Adrenal gland (tissue), 12 donors: ENCODE measurements around the gene ANTXRL. TPM values are rescaled to one million over a fixed set of nuclear protein-coding genes. Genes with fewer than 3 reads are reported as not detected.

Source experiments
- DNase-seq, 7 donors: peaks; one replicate each; pipeline ENCODE4 v3.0.0-alpha.2; 2019 to 2020
- H3K27ac ChIP-seq, 5 donors: fragments of 200-600 bp; sonication (generic) in 4 of 5; 1 replicate in 3 of 5; 2 replicates in 2 of 5; pipeline versions ENCODE4 v1.5.1 to v1.8.0; 2016 to 2020; ENCODE audit warnings: mild to moderate bottlenecking in 1 of 5
- H3K27me3 ChIP-seq: fragments of 200-600 bp; 2 replicates; pipeline ENCODE4 v1.8.0; 2021
- H3K36me3 ChIP-seq, 2 donors: fragments of 200-600 bp; replicated peaks in 1 of 2; 1 replicate in 1 of 2; 2 replicates in 1 of 2; pipeline versions ENCODE4 v1.5.1 to v1.8.0; 2018 to 2022
- H3K4me1 ChIP-seq, 2 donors: fragments of 200-600 bp; replicated peaks in 1 of 2; 1 replicate in 1 of 2; 2 replicates in 1 of 2; pipeline versions ENCODE4 v1.5.1 to v1.8.0; 2018 to 2021
- H3K4me3 ChIP-seq, 4 donors: fragments of 200-600 bp; sonication (generic) in 3 of 4; one replicate each; pipeline ENCODE4 v1.5.1; 2016 to 2018
- H3K9me3 ChIP-seq, 3 donors: fragments of 200-600 bp; sonication (generic) in 1 of 3; replicated peaks in 1 of 3; 1 replicate in 2 of 3; 2 replicates in 1 of 3; pipeline versions ENCODE4 v1.5.1 to v1.8.0; 2016 to 2021
- CTCF ChIP-seq, 6 experiments: fragments of 450-650 bp in 4 of 6; fragments of 200-600 bp in 2 of 6; sonication (generic) in 1 of 6; IDR thresholded peaks; 1 replicate in 5 of 6; 2 replicates in 1 of 6; pipeline versions ENCODE4 v1.5.1 to v1.8.0; 2016 to 2021; ENCODE audit warnings: antibody characterized with exemption in 6 of 6, mild to moderate bottlenecking in 2 of 6, moderate library complexity in 1 of 6
- POLR2A ChIP-seq, 2 donors: fragments of 450-650 bp; IDR thresholded peaks; one replicate each; pipeline ENCODE4 v1.6.1; 2017; ENCODE audit warnings: antibody characterized with exemption in 2 of 2, mild to moderate bottlenecking in 2 of 2, moderate library complexity in 1 of 2
- WGBS, 4 donors: extraction: QIAGEN DNeasy Blood & Tissue Kit in 2 of 4; methylation state at CpG; one replicate each; pipeline versions ENCODE4 v1.1.5 to v1.1.7; 2013 to 2017; 5-methylcytosine and 5-hydroxymethylcytosine counted together
- intact Hi-C, 2 donors: fragments of 100-400 bp; cut with DNase I; formaldehyde crosslinking; loops; one replicate each; pipeline versions ENCODE4 v1.14.1 to v1.15.0; 2022 to 2023
- polyA plus RNA-seq, 3 donors: library from polyadenylated mRNA; stranded (reverse); fragments of 200-250 nt in 2 of 3; fragments of 350-450 nt in 1 of 3; fragmentation: Illumina TruSeq in 1 of 3; extraction: RNeasy Lipid Tissue Mini Kit (QIAGEN cat#74804) in 1 of 3; gene quantifications; one replicate each; pipeline ENCODE4 v1.2.3, GENCODE V29; 2013 to 2014
- total RNA-seq, 9 donors: library from RNA; depleted of rRNA in 4 of 9; stranded (reverse); fragments of >200 nt in 4 of 9; fragments of 120-200 nt in 1 of 9; fragmentation: NEBNext Ultra II Directional in 1 of 9; extraction: Animal tissue kit (Norgen Biotek cat#: 25700) in 1 of 9; gene quantifications; one replicate each; pipeline versions ENCODE4 v1.1.0 to v1.2.4, GENCODE V29; 2013 to 2023
- donor health status: healthy with polysubstance abuse.
- donor health status: Bipolar disorder and iron deficiency.
- donor health status: DM: yes; HTN: yes; CAD: no.
- donor health status: DM: no; HTN: no; CAD: no.
- donor health status: DM: no; HTN: no; CAD: no.
- donor health status: DM: yes; HTN: yes; CAD: no.

Gene ANTXRL
- total and polyA plus RNA-seq, 12 donors = 0.11 to 1.3 (median 0.43) TPM; not detected in 6

- DNase-seq = no peak
- intact Hi-C loops = no loop called here
Observed at GRCh38 chr10:46290101-46290886, 3.5 kb downstream of the ANTXRL start.

GRCh38 chr10:46291817-46292572 lies 5.2 kb downstream of the ANTXRL start:
- Histone ChIP-seq H3K4me3 (no peak overlapping the region), H3K36me3 (no peaks in the 10 kb centered on the region), H3K9me3 (no peaks in the 10 kb centered on the region), H3K27ac (peak overlapping the region in 2 of 5 donors; percentile 12 to 61), H3K4me1 (peaks cover 9 to 12% of the 10 kb centered on the region in 2 donors), H3K27me3 (no peaks in the 10 kb centered on the region)
- WGBS, 4 donors = 27 to 45% (median 32%) methylated on average over 9 to 10 of the region's 10 CpGs
- intact Hi-C loops = no loop called here
- no peak for TF ChIP-seq POLR2A (IDR thresholded peaks at IDR 0.05)
- no peak for TF ChIP-seq CTCF (IDR thresholded peaks at IDR 0.05)
- DNase-seq = peak; percentile 37 to 67 (median 59)

More at GRCh38 chr10:46290101-46290886, 3.5 kb downstream of the ANTXRL start:
- 89 to 96% (median 94%) methylated on average over 15 of the region's 15 CpGs for WGBS, 4 donors
- no peaks in the 10 kb centered on the region for H3K27me3 ChIP-seq
- peaks cover 9 to 12% of the 10 kb centered on the region in 2 donors for H3K4me1 ChIP-seq
- H3K4me3 ChIP-seq = no peak overlapping the region
- H3K36me3 ChIP-seq = no peaks in the 10 kb centered on the region
- H3K27ac ChIP-seq = no peak overlapping the region
- TF ChIP-seq CTCF (IDR thresholded peaks at IDR 0.05) = no peak
- no peak for TF ChIP-seq POLR2A (IDR thresholded peaks at IDR 0.05)
- no peaks in the 10 kb centered on the region for H3K9me3 ChIP-seq

DNA sequence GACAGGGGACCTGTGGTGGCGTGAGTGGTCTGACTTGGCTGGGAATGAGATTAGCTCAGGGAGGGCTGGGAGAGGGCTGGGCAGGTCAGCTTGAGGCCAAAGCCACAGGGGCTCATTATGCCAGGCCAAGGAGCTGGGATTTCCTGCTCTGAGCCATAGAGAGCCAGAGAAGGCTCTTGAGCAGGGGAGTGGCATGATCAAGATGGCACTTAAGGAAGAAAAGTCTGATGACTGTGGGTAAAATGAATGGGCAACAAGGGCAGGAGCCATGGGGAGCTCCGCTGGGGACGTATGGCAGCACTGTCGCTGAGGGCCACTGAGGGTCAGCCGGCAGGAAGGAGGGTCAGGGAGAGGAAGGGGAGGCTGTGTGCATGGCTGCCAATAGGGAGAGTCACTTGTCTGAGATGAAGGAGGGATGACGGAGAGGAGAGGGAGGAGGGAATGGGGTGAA lies 5.8 kb downstream of the ANTXRL start:
- intact Hi-C loops = no loop called here
- peak in 1 of 7 donors; percentile 12 for DNase-seq

More for the DNA sequence above, 5.8 kb downstream of the ANTXRL start:
- H3K27me3 ChIP-seq = no peaks in the 10 kb centered on the region
- H3K36me3 ChIP-seq = no peaks in the 10 kb centered on the region
- TF ChIP-seq POLR2A (IDR thresholded peaks at IDR 0.05) (no peak), CTCF (IDR thresholded peaks at IDR 0.05) (no peak)
- H3K9me3 ChIP-seq = no peaks in the 10 kb centered on the region
- WGBS, 4 donors = 41 to 53% (median 50%) methylated on average over 6 of the region's 6 CpGs
- H3K27ac ChIP-seq = no peak overlapping the region
- H3K4me3 ChIP-seq = no peak overlapping the region
- H3K4me1 ChIP-seq = peaks cover 9 to 12% of the 10 kb centered on the region in 2 donors
